ENCODE measurements around the gene BUB1. TPM values are rescaled to one million over a fixed set of nuclear protein-coding genes. Genes with fewer than 3 reads are reported as not detected.

Gene BUB1
- total RNA-seq, 1 experiment from 2014 or later, result 80.2 TPM

- no peaks in the 10 kb centered on the region for H3K27me3 ChIP-seq (ENCODE audit: insufficient read depth, low read length)
- H3K4me2 ChIP-seq (ENCODE audit: low read length), result no peak overlapping the region
- ChIA-PET POLR2A (no interaction called here), CTCF (no interaction called here), RAD21 (ENCODE audit: low non-redundant PET in 1 of 2, low total read pairs in 2 of 2, uncharacterized antibody in 2 of 2, unreplicated experiment in 2 of 2) (no interaction called here)
- ATAC-seq (no peak), DNase-seq (ENCODE audit: low read depth, low spot score) (no peak)
- H3K9me3 ChIP-seq (ENCODE audit: control insufficient read depth in 1 of 2, insufficient read depth in 1 of 2, low read depth in 1 of 2, low read length in 2 of 2), result no peaks in the 10 kb centered on the region
- no peak overlapping the region for H3K4me3 ChIP-seq (replicated peaks in 1 of 2; ENCODE audit: low read depth in 1 of 2, low read length in 2 of 2)
- peaks cover 64% of the 10 kb centered on the region for H3K79me2 ChIP-seq (ENCODE audit: insufficient read depth, low read length)
- no peaks in the 10 kb centered on the region for H3K9me2 ChIP-seq (ENCODE audit: insufficient read depth)
- H3K36me3 ChIP-seq (ENCODE audit: control insufficient read depth in 1 of 2, insufficient read depth in 2 of 2, low read length in 2 of 2), result peaks cover 67 to 69% of the 10 kb centered on the region in 2 experiments
- H3K27ac ChIP-seq (ENCODE audit: low read depth, low read length), result no peak overlapping the region
- H3K4me1 ChIP-seq (ENCODE audit: control insufficient read depth in 1 of 2, insufficient read depth in 2 of 2, low read length in 2 of 2), result no peaks in the 10 kb centered on the region
- no peaks in the 10 kb centered on the region for H4K20me1 ChIP-seq (ENCODE audit: insufficient read depth)
- intact Hi-C loops (cut with micrococcal nuclease), result no loop called here
- no TSS peak for BruUV-seq (replicated peaks)
- H2AFZ ChIP-seq (ENCODE audit: low read depth, low read length, poor library complexity, severe bottlenecking), result no peak overlapping the region
- H3K9ac ChIP-seq (ENCODE audit: low read length), result no peak overlapping the region
- TF ChIP-seq CTCF (IDR thresholded peaks at IDR 0.05 in 2 of 3, conservative IDR thresholded peaks at IDR 0.05 in 1 of 3; ENCODE audit: borderline replicate concordance in 1 of 3, insufficient read depth in 1 of 3, low read depth in 2 of 3, low read length in 2 of 3) (no peak), EGR1 (IDR thresholded peaks at IDR 0.05; ENCODE audit: low read depth) (no peak), SRF (IDR thresholded peaks at IDR 0.05; ENCODE audit: low read depth) (no peak), ELF1 (IDR thresholded peaks at IDR 0.05; ENCODE audit: borderline replicate concordance, low read depth) (no peak), ZNF274 (IDR thresholded peaks at IDR 0.05; ENCODE audit: low read depth, low read length) (no peak), POLR2A (IDR thresholded peaks at IDR 0.05; ENCODE audit: borderline replicate concordance, extremely low read depth, insufficient read depth, insufficient read length) (no peak)
- TF ChIP-seq, protein P1, sequence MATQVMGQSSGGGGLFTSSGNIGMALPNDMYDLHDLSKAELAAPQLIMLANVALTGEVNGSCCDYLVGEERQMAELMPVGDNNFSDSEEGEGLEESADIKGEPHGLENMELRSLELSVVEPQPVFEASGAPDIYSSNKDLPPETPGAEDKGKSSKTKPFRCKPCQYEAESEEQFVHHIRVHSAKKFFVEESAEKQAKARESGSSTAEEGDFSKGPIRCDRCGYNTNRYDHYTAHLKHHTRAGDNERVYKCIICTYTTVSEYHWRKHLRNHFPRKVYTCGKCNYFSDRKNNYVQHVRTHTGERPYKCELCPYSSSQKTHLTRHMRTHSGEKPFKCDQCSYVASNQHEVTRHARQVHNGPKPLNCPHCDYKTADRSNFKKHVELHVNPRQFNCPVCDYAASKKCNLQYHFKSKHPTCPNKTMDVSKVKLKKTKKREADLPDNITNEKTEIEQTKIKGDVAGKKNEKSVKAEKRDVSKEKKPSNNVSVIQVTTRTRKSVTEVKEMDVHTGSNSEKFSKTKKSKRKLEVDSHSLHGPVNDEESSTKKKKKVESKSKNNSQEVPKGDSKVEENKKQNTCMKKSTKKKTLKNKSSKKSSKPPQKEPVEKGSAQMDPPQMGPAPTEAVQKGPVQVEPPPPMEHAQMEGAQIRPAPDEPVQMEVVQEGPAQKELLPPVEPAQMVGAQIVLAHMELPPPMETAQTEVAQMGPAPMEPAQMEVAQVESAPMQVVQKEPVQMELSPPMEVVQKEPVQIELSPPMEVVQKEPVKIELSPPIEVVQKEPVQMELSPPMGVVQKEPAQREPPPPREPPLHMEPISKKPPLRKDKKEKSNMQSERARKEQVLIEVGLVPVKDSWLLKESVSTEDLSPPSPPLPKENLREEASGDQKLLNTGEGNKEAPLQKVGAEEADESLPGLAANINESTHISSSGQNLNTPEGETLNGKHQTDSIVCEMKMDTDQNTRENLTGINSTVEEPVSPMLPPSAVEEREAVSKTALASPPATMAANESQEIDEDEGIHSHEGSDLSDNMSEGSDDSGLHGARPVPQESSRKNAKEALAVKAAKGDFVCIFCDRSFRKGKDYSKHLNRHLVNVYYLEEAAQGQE (IDR thresholded peaks at IDR 0.05; ENCODE audit: low read depth), result no peak
Measured at GRCh38 chr2:110667071-110667470, 10.8 kb downstream of the BUB1 start.
